IMR-90 (cell line): ENCODE measurements around the gene USP7. TPM values are rescaled to one million over a fixed set of nuclear protein-coding genes. Genes with fewer than 3 reads are reported as not detected.

Source experiments
- ATAC-seq: fragments of 200-7000 bp; cut with Tn5 transposase; 2 replicates; pipeline ENCODE4 v1.9.1; 2020; ENCODE audit warnings: low read depth, mild to moderate bottlenecking, moderate library complexity
- BruUV-seq: library from RNA; stranded (reverse); fragments of 400-500 nt; replicated peaks from 2 replicates; lab custom pipeline; 2021; lab: Mats Ljungman, UMichigan
- CTCF ChIA-PET: fragments of 300-600 bp; formaldehyde crosslinking; extraction: SDS; loops from one replicate; lab custom pipeline; 2021; ENCODE audit warnings: antibody characterized with exemption; lab: Yijun Ruan, JAX
- POLR2A ChIA-PET: fragments of 300-600 bp; sonication (Branson Sonifier 250); formaldehyde crosslinking; loops from one replicate; lab custom pipeline; 2022; ENCODE audit warnings: antibody characterized with exemption; ENCODE audit not compliant: unreplicated experiment; lab: Charles Lee
- DNase-seq: peaks from one replicate; pipeline ENCODE4 v3.0.0; 2013
- H2AFZ ChIP-seq: replicated peaks from 2 replicates; pipeline ENCODE3; 2013; ENCODE audit warnings: low read length, mild to moderate bottlenecking; ENCODE audit not compliant: poor library complexity
- H2AK5ac ChIP-seq: 2 replicates; pipeline ENCODE4 v1.6.1; 2013; ENCODE audit warnings: low read depth, low read length, inconsistent platforms
- H2AK9ac ChIP-seq: replicated peaks from 2 replicates; pipeline ENCODE3; 2013; ENCODE audit warnings: mild to moderate bottlenecking, low read depth, low read length, moderate library complexity; ENCODE audit not compliant: poor library complexity
- H2BK120ac ChIP-seq: 2 replicates; pipeline ENCODE4 v1.6.1; 2013; ENCODE audit warnings: low read depth, low read length, inconsistent platforms
- H2BK15ac ChIP-seq: 3 replicates; pipeline ENCODE4 v1.6.1; 2013; ENCODE audit warnings: low read depth, low read length, inconsistent platforms
- H2BK20ac ChIP-seq: 2 replicates; pipeline ENCODE4 v1.6.1; 2013; ENCODE audit warnings: low read depth, mild to moderate bottlenecking, inconsistent platforms, low read length, moderate library complexity
- H2BK5ac ChIP-seq: 2 replicates; pipeline ENCODE4 v1.6.1; 2013; ENCODE audit warnings: mild to moderate bottlenecking, low read depth, low read length, inconsistent platforms; ENCODE audit not compliant: poor library complexity, severe bottlenecking
- H3K14ac ChIP-seq: replicated peaks from 2 replicates; pipeline ENCODE4 v1.6.1; 2013; ENCODE audit warnings: low read depth, low read length, inconsistent platforms
- H3K18ac ChIP-seq: 2 replicates; pipeline ENCODE4 v1.6.1; 2013; ENCODE audit warnings: low read depth, low read length, control low read depth
- H3K23ac ChIP-seq: 2 replicates; pipeline ENCODE4 v1.6.1; 2013; ENCODE audit warnings: low read depth, low read length, inconsistent platforms
- H3K27ac ChIP-seq: 2 replicates; pipeline ENCODE4 v1.5.1; 2013; ENCODE audit warnings: mild to moderate bottlenecking, control low read depth, low read length; ENCODE audit not compliant: insufficient read depth
- H3K27me3 ChIP-seq: 2 replicates; pipeline ENCODE4 v1.6.1; 2013; ENCODE audit warnings: low read length; ENCODE audit not compliant: control insufficient read depth, insufficient read depth
- H3K36me3 ChIP-seq: 2 replicates; pipeline ENCODE4 v1.6.1; 2013; ENCODE audit warnings: low read length, mixed read lengths; ENCODE audit not compliant: control insufficient read depth, insufficient read depth
- H3K4ac ChIP-seq: 2 replicates; pipeline ENCODE4 v1.6.1; 2013; ENCODE audit warnings: low read depth, low read length, inconsistent platforms
- H3K4me1 ChIP-seq: 2 replicates; pipeline ENCODE4 v1.6.1; 2013; ENCODE audit warnings: low read length, mixed read lengths; ENCODE audit not compliant: control insufficient read depth, insufficient read depth
- H3K4me2 ChIP-seq: 2 replicates; pipeline ENCODE4 v1.6.1; 2013; ENCODE audit warnings: low read depth, mild to moderate bottlenecking, control low read depth, low read length, moderate library complexity
- H3K4me3 ChIP-seq: 2 replicates; pipeline ENCODE4 v1.5.1; 2013; ENCODE audit warnings: low read depth, mild to moderate bottlenecking, control low read depth, low read length, moderate library complexity; ENCODE audit not compliant: insufficient read depth
- H3K56ac ChIP-seq: 2 replicates; pipeline ENCODE4 v1.6.1; 2013; ENCODE audit warnings: low read length, inconsistent platforms; ENCODE audit not compliant: insufficient read depth; ENCODE audit errors: extremely low read depth
- H3K79me1 ChIP-seq, 2 experiments: 2 replicates each; pipeline ENCODE4 v1.6.1; 2013; ENCODE audit warnings: low read length in 2 of 2, inconsistent platforms in 1 of 2, low read depth in 1 of 2
- H3K9ac ChIP-seq: 2 replicates; pipeline ENCODE4 v1.6.1; 2013; ENCODE audit warnings: low read depth, low read length, control low read depth
- H3K9me1 ChIP-seq: 2 replicates; pipeline ENCODE4 v1.6.1; 2013; ENCODE audit warnings: low read length, inconsistent platforms; ENCODE audit not compliant: insufficient read depth
- H3K9me3 ChIP-seq: 2 replicates; pipeline ENCODE4 v1.6.1; 2013; ENCODE audit warnings: low read length; ENCODE audit not compliant: control insufficient read depth, insufficient read depth
- H4K20me1 ChIP-seq: 2 replicates; pipeline ENCODE4 v1.6.1; 2013; ENCODE audit warnings: low read length, inconsistent platforms; ENCODE audit not compliant: insufficient read depth
- H4K5ac ChIP-seq: 2 replicates; pipeline ENCODE4 v1.6.1; 2013; ENCODE audit warnings: mild to moderate bottlenecking, low read depth, low read length, control low read depth
- H4K8ac ChIP-seq, 2 experiments: 2 replicates each; pipeline ENCODE4 v1.6.1; 2013; ENCODE audit warnings: low read depth in 2 of 2, low read length in 2 of 2, control low read depth in 1 of 2, inconsistent platforms in 1 of 2
- H4K91ac ChIP-seq: 2 replicates; pipeline ENCODE4 v1.6.1; 2013; ENCODE audit warnings: low read depth, low read length, inconsistent platforms; ENCODE audit not compliant: insufficient read depth
- BHLHE40 ChIP-seq: fragments of 150-350 bp; IDR thresholded peaks from 2 replicates; pipeline ENCODE4 v1.6.1; 2016; ENCODE audit warnings: mild to moderate bottlenecking, low read depth, low read length
- CEBPB ChIP-seq: IDR thresholded peaks from 2 replicates; pipeline ENCODE4 v1.6.1; 2012; ENCODE audit warnings: low read depth, low read length, improper control_type of control experiment
- CHD1 ChIP-seq: IDR thresholded peaks from 2 replicates; pipeline ENCODE4 v1.6.1; 2012; ENCODE audit warnings: low read depth, low read length, improper control_type of control experiment
- CTCF ChIP-seq: conservative IDR thresholded peaks from 2 replicates; pipeline ENCODE4 v1.5.1; 2012; ENCODE audit warnings: mild to moderate bottlenecking, low read depth, low read length, improper control_type of control experiment
- ELK1 ChIP-seq: fragments of 150-350 bp; IDR thresholded peaks from 2 replicates; pipeline ENCODE4 v1.6.1; 2016; ENCODE audit warnings: low read depth, mild to moderate bottlenecking, low read length, moderate library complexity, borderline replicate concordance
- FOS ChIP-seq: fragments of 150-350 bp; IDR thresholded peaks from 2 replicates; pipeline ENCODE4 v1.6.1; 2016; ENCODE audit warnings: low read depth, low read length
- MAFK ChIP-seq: IDR thresholded peaks from 2 replicates; pipeline ENCODE4 v1.6.1; 2012; ENCODE audit warnings: low read depth, low read length, improper control_type of control experiment
- MAZ ChIP-seq: IDR thresholded peaks from 2 replicates; pipeline ENCODE4 v1.6.1; 2012; ENCODE audit warnings: low read depth, mild to moderate bottlenecking, low read length, improper control_type of control experiment, moderate library complexity, borderline replicate concordance
- MXI1 ChIP-seq: IDR thresholded peaks from 2 replicates; pipeline ENCODE4 v1.6.1; 2012; ENCODE audit warnings: low read depth, mild to moderate bottlenecking, low read length, moderate library complexity, borderline replicate concordance
- NFE2L2 ChIP-seq: fragments of 150-350 bp; IDR thresholded peaks from 2 replicates; pipeline ENCODE4 v1.6.1; 2016; ENCODE audit warnings: low read depth, mild to moderate bottlenecking, low read length
- POLR2A ChIP-seq: IDR thresholded peaks from 2 replicates; pipeline ENCODE4 v1.6.1; 2012; ENCODE audit warnings: mild to moderate bottlenecking, low read depth, low read length
- RAD21 ChIP-seq: IDR thresholded peaks from 2 replicates; pipeline ENCODE4 v1.6.1; 2012; ENCODE audit warnings: low read length, improper control_type of control experiment
- RCOR1 ChIP-seq: IDR thresholded peaks from 2 replicates; pipeline ENCODE4 v1.6.1; 2012; ENCODE audit warnings: mild to moderate bottlenecking, low read length, improper control_type of control experiment; ENCODE audit not compliant: insufficient replicate concordance
- USF2 ChIP-seq: fragments of 150-350 bp; IDR thresholded peaks from 2 replicates; pipeline ENCODE4 v1.6.1; 2017; ENCODE audit warnings: mild to moderate bottlenecking, antibody characterized with exemption, low read length, low read depth
- WGBS, 2 experiments: methylation state at CpG; one replicate each; pipeline versions ENCODE4 v1.1.5 to v1.1.7; 2013; ENCODE audit warnings: missing lambda C conversion rate in 2 of 2; ENCODE audit not compliant: insufficient read length in 1 of 2; ENCODE audit errors: extremely low coverage in 2 of 2; 5-methylcytosine and 5-hydroxymethylcytosine counted together
- dilution Hi-C: fragments of 300-500 bp; cut with HindIII; formaldehyde crosslinking; loops from one replicate; pipeline ENCODE4 v1.14.3; 2018; ENCODE audit warnings: low sequenced_read_pairs; ENCODE audit not compliant: unreplicated experiment
- in situ Hi-C: fragments of 300-500 bp; cut with MboI; formaldehyde crosslinking; loops from 3 replicates; pipeline ENCODE4 v1.14.3; 2019; ENCODE audit warnings: low sequenced_read_pairs, inconsistent platforms, mixed read lengths
- intact Hi-C: fragments of 100-400 bp; cut with micrococcal nuclease; formaldehyde crosslinking; loops from 2 replicates; pipeline ENCODE4 v1.10.0; 2022
- polyA plus RNA-seq, 3 experiments: library from polyadenylated mRNA; depleted of rRNA; stranded (reverse); fragments of >200 nt; gene quantifications; 2 replicates each; pipeline ENCODE4 v1.2.3, GENCODE V29; 2012; ENCODE audit warnings: low replicate concordance in 1 of 3
- total RNA-seq: library from RNA; depleted of rRNA; stranded (reverse); fragments of >200 nt; gene quantifications from 2 replicates; pipeline ENCODE4 v1.2.3, GENCODE V29; 2012

Gene USP7
- total and polyA plus RNA-seq, 2 of the 4 experiments (the other 2 are of a cell fraction), result 17.8 to 28.3 TPM

GRCh38 chr16:8989099-8989878, 25.6 kb upstream of the USP7 start:
- Histone ChIP-seq H2AK5ac (no peak overlapping the region), H3K9me1 (no peaks in the 10 kb centered on the region), H3K27ac (no peak overlapping the region), H2AK9ac (no peak overlapping the region), H3K9ac (no peak overlapping the region), H4K91ac (no peak overlapping the region), H3K56ac (no peak overlapping the region), H3K9me3 (no peaks in the 10 kb centered on the region), H2BK5ac (no peak overlapping the region), H3K23ac (no peak overlapping the region), H4K20me1 (no peaks in the 10 kb centered on the region), H3K14ac (no peak overlapping the region), H3K4me1 (no peaks in the 10 kb centered on the region), H3K79me1 (no peaks in the 10 kb centered on the region), H2AFZ (no peak overlapping the region), H3K36me3 (no peaks in the 10 kb centered on the region), H2BK15ac (no peak overlapping the region), H4K8ac (no peak overlapping the region), H3K4ac (no peak overlapping the region), H3K4me2 (no peak overlapping the region), H4K5ac (no peak overlapping the region), H2BK20ac (no peak overlapping the region), H3K27me3 (peaks cover 4% of the 10 kb centered on the region; the same call in 1 of the 2 replicates), H3K18ac (no peak overlapping the region), H3K4me3 (no peak overlapping the region), H2BK120ac (no peak overlapping the region)
- BruUV-seq, result no TSS peak
- TF ChIP-seq CHD1 (no peak), MAZ (no peak), NFE2L2 (no peak), FOS (no peak), CTCF (no peak), MXI1 (no peak), CEBPB (no peak), BHLHE40 (no peak), POLR2A (no peak), RAD21 (no peak), ELK1 (no peak), USF2 (no peak), MAFK (no peak), RCOR1 (no peak)
- WGBS, 2 experiments, result 77% methylated on average over 6 of the region's 16 CpGs; no CpG with 5 or more reads in 1 of the 2 experiments
- dilution Hi-C loops (no loop called here), intact Hi-C loops (no loop called here), in situ Hi-C loops (no loop called here)
- ChIA-PET POLR2A (no interaction called here), CTCF (interaction anchor here (0.7 kb wide), 1 partner anchor 365 kb away, joined by 3 read pairs; no protein-coding TSS in a partner anchor)
- ATAC-seq (no peak), DNase-seq (no peak)
